K562 (cell line): ENCODE results near the gene ZEB2. TPM values are rescaled to one million over a fixed set of nuclear protein-coding genes. Genes with fewer than 3 reads are reported as not detected.

Experiments
- CBFA2T2 ChIP-seq: fragments of 450-650 bp; conservative IDR thresholded peaks from 2 replicates; pipeline ENCODE4 v1.6.1; 2017; ENCODE audit warnings: mild to moderate bottlenecking
- CBX8 ChIP-seq: fragments of 200-600 bp; sonication (generic); IDR thresholded peaks from 2 replicates; pipeline ENCODE4 v1.6.1; 2012; ENCODE audit warnings: borderline replicate concordance, mixed run types, low read depth, mild to moderate bottlenecking, moderate library complexity, mixed read lengths, low read length, control low read depth, inconsistent platforms; ENCODE audit not compliant: poor library complexity, severe bottlenecking; ENCODE audit errors: extremely low read depth
- CCNT2 ChIP-seq: IDR thresholded peaks from 2 replicates; pipeline ENCODE4 v1.6.1; 2011; ENCODE audit warnings: borderline replicate concordance, low read depth, mild to moderate bottlenecking, moderate library complexity, mixed read lengths, low read length; ENCODE audit not compliant: insufficient read length; ENCODE audit errors: extremely low read depth
- CEBPB ChIP-seq: fragments of 450-650 bp; IDR thresholded peaks from 2 replicates; pipeline ENCODE4 v1.6.1; 2016; ENCODE audit warnings: missing genetic modification characterization, missing compliant biosample characterization
- HLTF ChIP-seq: fragments of 450-650 bp; IDR thresholded peaks from 2 replicates; pipeline ENCODE4 v1.6.1; 2016
- KDM4B ChIP-seq, 2 experiments: fragments of 450-650 bp in 1 of 2; sonication (generic) in 1 of 2; IDR thresholded peaks; 2 replicates each; pipeline ENCODE4 v1.6.1; 2016 to 2017; ENCODE audit warnings: borderline replicate concordance in 2 of 2, antibody characterized with exemption in 1 of 2, low read depth in 1 of 2, mild to moderate bottlenecking in 1 of 2
- RBM39 ChIP-seq: fragments of 200-400 bp; formaldehyde crosslinking; optimal IDR thresholded peaks from 2 replicates; pipeline ENCODE3; 2018; ENCODE audit warnings: low read depth, low read length
- SIN3B ChIP-seq: fragments of 450-650 bp; IDR thresholded peaks from 2 replicates; pipeline ENCODE4 v1.6.1; 2017; ENCODE audit warnings: low read depth, mild to moderate bottlenecking, moderate library complexity
- SMARCC2 ChIP-seq: fragments of 450-650 bp; IDR thresholded peaks from 2 replicates; pipeline ENCODE4 v1.6.1; 2017; ENCODE audit warnings: antibody characterized with exemption, moderate library complexity, mild to moderate bottlenecking, low read depth
- TBL1XR1 ChIP-seq, 2 experiments: IDR thresholded peaks; 2 replicates each; pipeline ENCODE4 v1.6.1; 2012; ENCODE audit warnings: improper control_type of control experiment in 2 of 2, low read length in 2 of 2, mild to moderate bottlenecking in 1 of 2
- TGIF2 ChIP-seq: sonication (generic); formaldehyde crosslinking; IDR thresholded peaks from 2 replicates; pipeline ENCODE4 v1.8.1; 2022; ENCODE audit warnings: mild to moderate bottlenecking, missing genetic modification reagents, moderate library complexity
- ZFPM2 ChIP-seq: fragments of 250-450 bp; sonication (Bioruptor Pico); IDR thresholded peaks from 2 replicates; pipeline ENCODE4 v1.5.1; 2022; ENCODE audit warnings: mild to moderate bottlenecking
- polyA plus RNA-seq, 8 experiments: library from polyadenylated mRNA; depleted of rRNA in 4 of 8; stranded (reverse) in 5 of 8; unstranded in 3 of 8; fragments of >200 nt; fragmentation: Nextera tagmentation in 2 of 8; fragmentation: Illumina TruSeq in 1 of 8; extraction: Ambion mirVana in 2 of 8; extraction: Trizol in 1 of 8; gene quantifications; 2 replicates each; pipeline versions ENCODE4 v1.2.1 to v1.2.3, GENCODE V29; 2011 to 2014; ENCODE audit warnings: inconsistent platforms in 1 of 8, missing spikeins in 1 of 8
- total RNA-seq, 7 experiments: library from RNA; depleted of rRNA in 6 of 7; stranded (reverse); fragments of >200 nt in 6 of 7; fragmentation: Illumina TruSeq in 2 of 7; extraction: Trizol in 2 of 7; gene quantifications; 2 replicates each; pipeline versions ENCODE4 v1.2.1 to v1.2.3, GENCODE V29; 2011 to 2021; ENCODE audit warnings: low replicate concordance in 1 of 7
- TF ChIP-seq, protein P1 (sequence below), 2 experiments: fragments of 450-650 bp; IDR thresholded peaks; 2 replicates each; pipeline ENCODE4 v1.6.1; 2016
- TF ChIP-seq, protein P2 (sequence below): sonication (generic); formaldehyde crosslinking; IDR thresholded peaks from 2 replicates; pipeline ENCODE4 v1.4.0; 2020; ENCODE audit warnings: mild to moderate bottlenecking, missing genetic modification reagents
- TF ChIP-seq, protein P3 (sequence below): fragments of 450-650 bp; IDR thresholded peaks from 2 replicates; pipeline ENCODE4 v1.6.1; 2017; ENCODE audit warnings: mild to moderate bottlenecking, moderate library complexity
- TF ChIP-seq, protein P4 (sequence below): sonication (generic); formaldehyde crosslinking; IDR thresholded peaks from 2 replicates; pipeline ENCODE4 v1.8.1; 2023; ENCODE audit warnings: missing genetic modification reagents, mild to moderate bottlenecking, borderline replicate concordance

The ZEB2 gene
- total and polyA plus RNA-seq, 9 of the 15 experiments (the other 6 are each of a cell fraction or from before 2014, with no cell fraction given): 15.1 to 113 (median 72.3) TPM

DNA sequence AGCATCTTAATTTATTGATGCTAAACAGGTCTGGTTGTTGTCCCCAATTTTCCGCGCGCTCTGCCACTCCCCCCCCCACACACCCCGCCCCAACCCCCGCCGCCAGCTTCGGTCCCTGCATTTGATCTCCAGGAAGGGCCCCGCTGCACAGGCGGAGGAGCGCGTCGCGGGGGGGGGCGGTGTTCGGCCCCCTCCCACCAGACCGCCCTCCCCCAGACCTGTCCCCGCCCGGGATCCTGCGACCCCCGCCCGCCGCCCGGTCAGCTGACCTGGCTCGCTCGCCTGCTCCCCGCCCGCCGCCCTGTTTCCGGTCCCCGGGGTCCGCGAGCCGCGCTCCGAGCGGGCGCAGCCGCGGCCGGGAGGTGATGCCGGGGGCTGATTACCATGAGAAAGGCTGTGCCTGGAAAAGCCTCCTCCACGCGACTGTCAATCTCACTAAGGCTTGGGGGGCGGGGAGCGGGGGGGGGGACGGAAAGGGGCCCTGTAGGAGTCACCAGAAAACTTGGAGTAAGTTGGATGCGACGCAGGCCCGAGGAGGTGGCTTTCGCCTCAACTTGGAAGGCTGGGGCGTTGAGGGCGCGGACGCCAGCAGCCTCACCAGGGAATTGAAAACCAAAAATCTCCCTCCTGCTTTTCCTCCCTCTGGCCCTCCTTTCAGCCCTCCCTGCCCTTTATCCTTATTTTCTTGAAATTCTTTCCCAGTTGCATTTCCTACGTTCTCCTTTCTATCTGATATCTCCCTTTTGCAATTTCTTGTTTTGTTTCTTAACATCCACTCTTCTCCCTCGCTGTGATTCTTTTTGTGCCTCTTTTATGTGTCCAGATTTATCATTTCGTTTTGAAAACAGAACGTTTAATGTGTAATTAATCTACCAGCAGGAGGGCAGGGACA is 4.4 kb upstream of the ZEB2 start (continued):
- TF ChIP-seq, protein P1, sequence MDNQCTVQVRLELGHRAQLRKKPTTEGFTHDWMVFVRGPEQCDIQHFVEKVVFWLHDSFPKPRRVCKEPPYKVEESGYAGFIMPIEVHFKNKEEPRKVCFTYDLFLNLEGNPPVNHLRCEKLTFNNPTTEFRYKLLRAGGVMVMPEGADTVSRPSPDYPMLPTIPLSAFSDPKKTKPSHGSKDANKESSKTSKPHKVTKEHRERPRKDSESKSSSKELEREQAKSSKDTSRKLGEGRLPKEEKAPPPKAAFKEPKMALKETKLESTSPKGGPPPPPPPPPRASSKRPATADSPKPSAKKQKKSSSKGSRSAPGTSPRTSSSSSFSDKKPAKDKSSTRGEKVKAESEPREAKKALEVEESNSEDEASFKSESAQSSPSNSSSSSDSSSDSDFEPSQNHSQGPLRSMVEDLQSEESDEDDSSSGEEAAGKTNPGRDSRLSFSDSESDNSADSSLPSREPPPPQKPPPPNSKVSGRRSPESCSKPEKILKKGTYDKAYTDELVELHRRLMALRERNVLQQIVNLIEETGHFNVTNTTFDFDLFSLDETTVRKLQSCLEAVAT (IDR thresholded peaks at IDR 0.05): peak; percentile 56 to 66; a peak in 1 of 4 replicates
- no peak for TF ChIP-seq CBFA2T2
- no peak for TF ChIP-seq SMARCC2
- TF ChIP-seq, protein P2, sequence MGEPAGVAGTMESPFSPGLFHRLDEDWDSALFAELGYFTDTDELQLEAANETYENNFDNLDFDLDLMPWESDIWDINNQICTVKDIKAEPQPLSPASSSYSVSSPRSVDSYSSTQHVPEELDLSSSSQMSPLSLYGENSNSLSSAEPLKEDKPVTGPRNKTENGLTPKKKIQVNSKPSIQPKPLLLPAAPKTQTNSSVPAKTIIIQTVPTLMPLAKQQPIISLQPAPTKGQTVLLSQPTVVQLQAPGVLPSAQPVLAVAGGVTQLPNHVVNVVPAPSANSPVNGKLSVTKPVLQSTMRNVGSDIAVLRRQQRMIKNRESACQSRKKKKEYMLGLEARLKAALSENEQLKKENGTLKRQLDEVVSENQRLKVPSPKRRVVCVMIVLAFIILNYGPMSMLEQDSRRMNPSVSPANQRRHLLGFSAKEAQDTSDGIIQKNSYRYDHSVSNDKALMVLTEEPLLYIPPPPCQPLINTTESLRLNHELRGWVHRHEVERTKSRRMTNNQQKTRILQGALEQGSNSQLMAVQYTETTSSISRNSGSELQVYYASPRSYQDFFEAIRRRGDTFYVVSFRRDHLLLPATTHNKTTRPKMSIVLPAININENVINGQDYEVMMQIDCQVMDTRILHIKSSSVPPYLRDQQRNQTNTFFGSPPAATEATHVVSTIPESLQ (CRISPR knock-in tag): no peak
- TF ChIP-seq CBX8: no peak
- TF ChIP-seq ZFPM2 (CRISPR knock-in tag): no peak
- TF ChIP-seq SIN3B: no peak
- TF ChIP-seq TGIF2 (CRISPR knock-in tag): no peak
- TF ChIP-seq CCNT2: peak; percentile 64
- TF ChIP-seq, protein P3, sequence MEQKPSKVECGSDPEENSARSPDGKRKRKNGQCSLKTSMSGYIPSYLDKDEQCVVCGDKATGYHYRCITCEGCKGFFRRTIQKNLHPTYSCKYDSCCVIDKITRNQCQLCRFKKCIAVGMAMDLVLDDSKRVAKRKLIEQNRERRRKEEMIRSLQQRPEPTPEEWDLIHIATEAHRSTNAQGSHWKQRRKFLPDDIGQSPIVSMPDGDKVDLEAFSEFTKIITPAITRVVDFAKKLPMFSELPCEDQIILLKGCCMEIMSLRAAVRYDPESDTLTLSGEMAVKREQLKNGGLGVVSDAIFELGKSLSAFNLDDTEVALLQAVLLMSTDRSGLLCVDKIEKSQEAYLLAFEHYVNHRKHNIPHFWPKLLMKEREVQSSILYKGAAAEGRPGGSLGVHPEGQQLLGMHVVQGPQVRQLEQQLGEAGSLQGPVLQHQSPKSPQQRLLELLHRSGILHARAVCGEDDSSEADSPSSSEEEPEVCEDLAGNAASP: no peak
- TF ChIP-seq, protein P4, sequence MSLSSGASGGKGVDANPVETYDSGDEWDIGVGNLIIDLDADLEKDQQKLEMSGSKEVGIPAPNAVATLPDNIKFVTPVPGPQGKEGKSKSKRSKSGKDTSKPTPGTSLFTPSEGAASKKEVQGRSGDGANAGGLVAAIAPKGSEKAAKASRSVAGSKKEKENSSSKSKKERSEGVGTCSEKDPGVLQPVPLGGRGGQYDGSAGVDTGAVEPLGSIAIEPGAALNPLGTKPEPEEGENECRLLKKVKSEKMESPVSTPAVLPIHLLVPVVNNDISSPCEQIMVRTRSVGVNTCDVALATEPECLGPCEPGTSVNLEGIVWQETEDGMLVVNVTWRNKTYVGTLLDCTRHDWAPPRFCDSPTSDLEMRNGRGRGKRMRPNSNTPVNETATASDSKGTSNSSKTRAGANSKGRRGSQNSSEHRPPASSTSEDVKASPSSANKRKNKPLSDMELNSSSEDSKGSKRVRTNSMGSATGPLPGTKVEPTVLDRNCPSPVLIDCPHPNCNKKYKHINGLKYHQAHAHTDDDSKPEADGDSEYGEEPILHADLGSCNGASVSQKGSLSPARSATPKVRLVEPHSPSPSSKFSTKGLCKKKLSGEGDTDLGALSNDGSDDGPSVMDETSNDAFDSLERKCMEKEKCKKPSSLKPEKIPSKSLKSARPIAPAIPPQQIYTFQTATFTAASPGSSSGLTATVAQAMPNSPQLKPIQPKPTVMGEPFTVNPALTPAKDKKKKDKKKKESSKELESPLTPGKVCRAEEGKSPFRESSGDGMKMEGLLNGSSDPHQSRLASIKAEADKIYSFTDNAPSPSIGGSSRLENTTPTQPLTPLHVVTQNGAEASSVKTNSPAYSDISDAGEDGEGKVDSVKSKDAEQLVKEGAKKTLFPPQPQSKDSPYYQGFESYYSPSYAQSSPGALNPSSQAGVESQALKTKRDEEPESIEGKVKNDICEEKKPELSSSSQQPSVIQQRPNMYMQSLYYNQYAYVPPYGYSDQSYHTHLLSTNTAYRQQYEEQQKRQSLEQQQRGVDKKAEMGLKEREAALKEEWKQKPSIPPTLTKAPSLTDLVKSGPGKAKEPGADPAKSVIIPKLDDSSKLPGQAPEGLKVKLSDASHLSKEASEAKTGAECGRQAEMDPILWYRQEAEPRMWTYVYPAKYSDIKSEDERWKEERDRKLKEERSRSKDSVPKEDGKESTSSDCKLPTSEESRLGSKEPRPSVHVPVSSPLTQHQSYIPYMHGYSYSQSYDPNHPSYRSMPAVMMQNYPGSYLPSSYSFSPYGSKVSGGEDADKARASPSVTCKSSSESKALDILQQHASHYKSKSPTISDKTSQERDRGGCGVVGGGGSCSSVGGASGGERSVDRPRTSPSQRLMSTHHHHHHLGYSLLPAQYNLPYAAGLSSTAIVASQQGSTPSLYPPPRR (CRISPR knock-in tag): no peak
- no peak for TF ChIP-seq TBL1XR1 (IDR thresholded peaks at IDR 0.05; ENCODE audit: low read length in 2 of 2)
- TF ChIP-seq KDM4B (IDR thresholded peaks at IDR 0.05; ENCODE audit: borderline replicate concordance in 2 of 2, low read depth in 1 of 2): no peak
- TF ChIP-seq RBM39: no peak
- no peak for TF ChIP-seq HLTF
- no peak for TF ChIP-seq CEBPB (tag)
